DOHH2 (cell line): ENCODE measurements around the gene BMPER.

Experiments used
- H3F3A ChIP-seq: fragments of 200-600 bp; sonication (generic), shearing (Covaris generic); 2 replicates; pipeline ENCODE4 v1.6.0; 2016; ENCODE audit warnings: antibody characterized with exemption, mild to moderate bottlenecking; ENCODE audit not compliant: control insufficient read depth, insufficient read depth
- H3K27ac ChIP-seq: fragments of 200-600 bp; sonication (generic); 2 replicates; pipeline ENCODE4 v1.5.1; 2014; ENCODE audit warnings: low read depth, mild to moderate bottlenecking, low read length, moderate library complexity
- H3K27me3 ChIP-seq: fragments of 200-600 bp; sonication (generic); 2 replicates; pipeline ENCODE4 v1.6.1; 2014; ENCODE audit warnings: mild to moderate bottlenecking, low read length, mixed read lengths; ENCODE audit not compliant: control insufficient read depth
- H3K36me3 ChIP-seq: fragments of 200-600 bp; sonication (generic); 2 replicates; pipeline ENCODE4 v1.6.1; 2014; ENCODE audit warnings: mild to moderate bottlenecking, low read length, moderate library complexity, mixed read lengths; ENCODE audit not compliant: control insufficient read depth
- H3K4me1 ChIP-seq: fragments of 200-600 bp; sonication (generic); 2 replicates; pipeline ENCODE4 v1.6.1; 2014; ENCODE audit warnings: mild to moderate bottlenecking, low read length, mixed read lengths; ENCODE audit not compliant: control insufficient read depth
- H3K4me2 ChIP-seq: fragments of 200-600 bp; sonication (generic); 2 replicates; pipeline ENCODE4 v1.6.0; 2014; ENCODE audit warnings: mild to moderate bottlenecking, low read length, moderate library complexity
- H3K4me3 ChIP-seq: fragments of 200-600 bp; sonication (generic); 2 replicates; pipeline ENCODE4 v1.5.1; 2014; ENCODE audit warnings: mild to moderate bottlenecking, low read length, mixed read lengths
- H3K79me2 ChIP-seq: fragments of 200-600 bp; sonication (generic); 2 replicates; pipeline ENCODE4 v1.6.1; 2014; ENCODE audit warnings: mild to moderate bottlenecking, low read length, mixed read lengths; ENCODE audit not compliant: control insufficient read depth
- H3K9me2 ChIP-seq: fragments of 200-600 bp; sonication (generic); replicated peaks from 2 replicates; pipeline ENCODE4 v1.6.1; 2014; ENCODE audit warnings: mild to moderate bottlenecking, low read length, mixed read lengths; ENCODE audit not compliant: control insufficient read depth
- H3K9me3 ChIP-seq: fragments of 200-600 bp; sonication (generic); 2 replicates; pipeline ENCODE4 v1.6.1; 2014; ENCODE audit warnings: antibody characterized with exemption, low read length, mixed read lengths; ENCODE audit not compliant: control insufficient read depth, insufficient read depth
- H4K20me1 ChIP-seq: fragments of 200-600 bp; sonication (generic); 2 replicates; pipeline ENCODE4 v1.6.0; 2014; ENCODE audit warnings: low read depth, mild to moderate bottlenecking, antibody characterized with exemption, low read length, moderate library complexity; ENCODE audit not compliant: control insufficient read depth, insufficient read depth
- EZH2phosphoT487 ChIP-seq: fragments of 200-600 bp; sonication (generic); IDR thresholded peaks from 2 replicates; pipeline ENCODE4 v1.6.1; 2017; ENCODE audit warnings: borderline replicate concordance, mild to moderate bottlenecking, antibody characterized with exemption, low read length, moderate library complexity, mixed read lengths
- TF ChIP-seq, protein P1 (sequence below): fragments of 200-600 bp; sonication (generic); IDR thresholded peaks from one replicate; pipeline ENCODE4 v1.5.1; 2014; ENCODE audit warnings: antibody characterized with exemption, mild to moderate bottlenecking, low read depth, low read length; ENCODE audit not compliant: poor library complexity, severe bottlenecking

Gene BMPER

GRCh38 chr7:34096198-34096651 is 190.9 kb downstream of the BMPER start:
- Histone ChIP-seq H3K79me2 (no peaks in the 10 kb centered on the region), H3K4me3 (no peak overlapping the region), H3K4me2 (no peak overlapping the region), H3F3A (no peaks in the 10 kb centered on the region), H3K4me1 (no peaks in the 10 kb centered on the region), H3K9me2 (no peaks in the 10 kb centered on the region), H3K27ac (no peak overlapping the region), H3K36me3 (no peaks in the 10 kb centered on the region), H4K20me1 (no peaks in the 10 kb centered on the region), H3K9me3 (no peaks in the 10 kb centered on the region), H3K27me3 (no peaks in the 10 kb centered on the region)
- TF ChIP-seq, protein P1, sequence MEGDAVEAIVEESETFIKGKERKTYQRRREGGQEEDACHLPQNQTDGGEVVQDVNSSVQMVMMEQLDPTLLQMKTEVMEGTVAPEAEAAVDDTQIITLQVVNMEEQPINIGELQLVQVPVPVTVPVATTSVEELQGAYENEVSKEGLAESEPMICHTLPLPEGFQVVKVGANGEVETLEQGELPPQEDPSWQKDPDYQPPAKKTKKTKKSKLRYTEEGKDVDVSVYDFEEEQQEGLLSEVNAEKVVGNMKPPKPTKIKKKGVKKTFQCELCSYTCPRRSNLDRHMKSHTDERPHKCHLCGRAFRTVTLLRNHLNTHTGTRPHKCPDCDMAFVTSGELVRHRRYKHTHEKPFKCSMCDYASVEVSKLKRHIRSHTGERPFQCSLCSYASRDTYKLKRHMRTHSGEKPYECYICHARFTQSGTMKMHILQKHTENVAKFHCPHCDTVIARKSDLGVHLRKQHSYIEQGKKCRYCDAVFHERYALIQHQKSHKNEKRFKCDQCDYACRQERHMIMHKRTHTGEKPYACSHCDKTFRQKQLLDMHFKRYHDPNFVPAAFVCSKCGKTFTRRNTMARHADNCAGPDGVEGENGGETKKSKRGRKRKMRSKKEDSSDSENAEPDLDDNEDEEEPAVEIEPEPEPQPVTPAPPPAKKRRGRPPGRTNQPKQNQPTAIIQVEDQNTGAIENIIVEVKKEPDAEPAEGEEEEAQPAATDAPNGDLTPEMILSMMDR, result no peak
- TF ChIP-seq EZH2phosphoT487, result no peak

GRCh38 chr7:34096777-34097176 is 191.4 kb downstream of the BMPER start:
- Histone ChIP-seq H3K79me2 (no peaks in the 10 kb centered on the region), H3K9me2 (no peaks in the 10 kb centered on the region), H3K4me1 (no peaks in the 10 kb centered on the region), H3K4me2 (no peak overlapping the region), H3K27me3 (no peaks in the 10 kb centered on the region), H3F3A (no peaks in the 10 kb centered on the region), H4K20me1 (no peaks in the 10 kb centered on the region), H3K4me3 (no peak overlapping the region), H3K27ac (no peak overlapping the region), H3K9me3 (no peaks in the 10 kb centered on the region), H3K36me3 (no peaks in the 10 kb centered on the region)
- no peak for TF ChIP-seq EZH2phosphoT487
- TF ChIP-seq, protein P1, result no peak

- H3K27me3 ChIP-seq, result no peaks in the 10 kb centered on the region
- H3K36me3 ChIP-seq, result no peaks in the 10 kb centered on the region
- no peaks in the 10 kb centered on the region for H3K9me3 ChIP-seq
- H3K9me2 ChIP-seq, result no peaks in the 10 kb centered on the region
- H3K4me3 ChIP-seq, result no peak overlapping the region
- H3F3A ChIP-seq, result no peaks in the 10 kb centered on the region
- no peaks in the 10 kb centered on the region for H3K79me2 ChIP-seq
- no peaks in the 10 kb centered on the region for H4K20me1 ChIP-seq
- H3K27ac ChIP-seq, result no peak overlapping the region
- no peak overlapping the region for H3K4me2 ChIP-seq
- no peak for TF ChIP-seq EZH2phosphoT487
- TF ChIP-seq, protein P1, result no peak
- no peaks in the 10 kb centered on the region for H3K4me1 ChIP-seq
These were observed 195.3 kb downstream of the BMPER start for GRCh38 chr7:34100661-34101060.
